Sigmoid colon (tissue), 4 donors: ENCODE results near the gene ZBTB40.

Experiments
- EP300 ChIP-seq, 4 donors: sonication (generic); formaldehyde crosslinking; IDR thresholded peaks; one replicate each; pipeline ENCODE4 v1.6.1; 2017; ENCODE audit warnings: antibody characterized with exemption in 4 of 4
- POLR2A ChIP-seq, 2 donors: fragments of 450-650 bp; IDR thresholded peaks; one replicate each; pipeline ENCODE4 v1.6.1; 2016; ENCODE audit warnings: antibody characterized with exemption in 2 of 2, mild to moderate bottlenecking in 2 of 2, moderate library complexity in 2 of 2
- TF ChIP-seq, protein P1 (sequence below), 4 experiments: fragments of 450-650 bp in 3 of 4; fragments of 200-600 bp in 1 of 4; IDR thresholded peaks; one replicate each; pipeline ENCODE4 v1.5.1; 2016 to 2019; ENCODE audit warnings: antibody characterized with exemption in 4 of 4, mild to moderate bottlenecking in 3 of 4, moderate library complexity in 2 of 4

DNA sequence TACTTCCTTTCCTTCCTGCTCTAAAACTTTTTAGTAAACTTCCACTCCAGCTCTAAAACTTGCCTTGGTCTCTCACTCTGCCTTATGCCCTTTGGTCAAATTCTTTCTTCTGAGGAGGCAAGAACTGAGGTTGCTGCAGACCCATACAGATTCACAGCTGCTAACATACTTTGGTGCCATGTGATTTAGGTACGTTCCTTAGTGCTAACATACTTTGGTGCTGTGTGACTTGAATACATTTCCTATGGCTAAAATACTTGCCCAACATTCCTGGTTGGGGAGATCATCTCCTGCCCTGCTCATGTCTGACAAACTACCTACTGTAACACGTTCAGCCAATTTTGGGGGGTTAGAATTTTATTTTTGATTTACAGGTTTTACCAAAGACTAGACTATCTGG lies 6.8 kb upstream of the ZBTB40 start:
- TF ChIP-seq, protein P1, sequence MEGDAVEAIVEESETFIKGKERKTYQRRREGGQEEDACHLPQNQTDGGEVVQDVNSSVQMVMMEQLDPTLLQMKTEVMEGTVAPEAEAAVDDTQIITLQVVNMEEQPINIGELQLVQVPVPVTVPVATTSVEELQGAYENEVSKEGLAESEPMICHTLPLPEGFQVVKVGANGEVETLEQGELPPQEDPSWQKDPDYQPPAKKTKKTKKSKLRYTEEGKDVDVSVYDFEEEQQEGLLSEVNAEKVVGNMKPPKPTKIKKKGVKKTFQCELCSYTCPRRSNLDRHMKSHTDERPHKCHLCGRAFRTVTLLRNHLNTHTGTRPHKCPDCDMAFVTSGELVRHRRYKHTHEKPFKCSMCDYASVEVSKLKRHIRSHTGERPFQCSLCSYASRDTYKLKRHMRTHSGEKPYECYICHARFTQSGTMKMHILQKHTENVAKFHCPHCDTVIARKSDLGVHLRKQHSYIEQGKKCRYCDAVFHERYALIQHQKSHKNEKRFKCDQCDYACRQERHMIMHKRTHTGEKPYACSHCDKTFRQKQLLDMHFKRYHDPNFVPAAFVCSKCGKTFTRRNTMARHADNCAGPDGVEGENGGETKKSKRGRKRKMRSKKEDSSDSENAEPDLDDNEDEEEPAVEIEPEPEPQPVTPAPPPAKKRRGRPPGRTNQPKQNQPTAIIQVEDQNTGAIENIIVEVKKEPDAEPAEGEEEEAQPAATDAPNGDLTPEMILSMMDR (IDR thresholded peaks at IDR 0.05), result no peak
- TF ChIP-seq POLR2A (IDR thresholded peaks at IDR 0.05) (no peak), EP300 (IDR thresholded peaks at IDR 0.05) (no peak)
